SKM-1 treated with dmso at 0.1 percent for 144 hours (cell line): ENCODE data around the gene SLC26A8.
"Not testable (repeated sequence)": the region's sequence is repeated elsewhere in the genome, so short reads cannot be mapped to it uniquely, and the experiment has no call there.

Source experiments
- DNase-seq: peaks from one replicate; lab custom pipeline; 2025; ENCODE audit not compliant: unreplicated experiment; lab: John Stamatoyannopoulos, UW

The SLC26A8 gene

GRCh38 chr6:36019167-36019566 lies 5.3 kb downstream of the SLC26A8 start:
- peak; percentile 89 for DNase-seq

GRCh38 chr6:36018339-36018738 lies 6.1 kb downstream of the SLC26A8 start:
- DNase-seq = peak; percentile 78

- DNase-seq = no peak
These were observed 8.8 kb downstream of the SLC26A8 start for GRCh38 chr6:36015666-36016065.

- no peak for DNase-seq
These were observed 24.0 kb downstream of the SLC26A8 start for GRCh38 chr6:36000451-36000850.

DNA sequence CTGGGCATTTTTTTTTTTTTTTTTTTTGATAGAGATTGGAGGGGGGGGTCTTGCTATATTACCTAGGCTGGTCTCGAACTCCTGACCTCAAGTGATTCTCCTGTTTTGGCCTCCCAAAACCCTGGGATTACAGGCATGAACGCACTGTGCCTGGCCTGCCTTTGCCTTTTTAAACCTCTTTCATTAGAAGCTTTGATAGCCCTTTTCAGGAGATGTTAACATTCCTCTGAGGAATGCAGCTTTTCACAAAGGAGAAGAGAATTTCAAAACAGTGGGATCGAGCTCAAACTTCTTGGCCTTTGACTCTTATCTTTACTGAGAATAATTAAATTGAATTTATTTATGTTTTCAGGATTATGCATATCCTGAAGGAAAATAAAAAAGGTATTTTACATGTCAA lies 31.3 kb downstream of the SLC26A8 start:
- DNase-seq = no peak

GRCh38 chr6:35988047-35988446 lies 36.4 kb downstream of the SLC26A8 start:
- not testable (repeated sequence) for DNase-seq

GRCh38 chr6:35984701-35985100 lies 39.7 kb downstream of the SLC26A8 start:
- DNase-seq = no peak

DNA sequence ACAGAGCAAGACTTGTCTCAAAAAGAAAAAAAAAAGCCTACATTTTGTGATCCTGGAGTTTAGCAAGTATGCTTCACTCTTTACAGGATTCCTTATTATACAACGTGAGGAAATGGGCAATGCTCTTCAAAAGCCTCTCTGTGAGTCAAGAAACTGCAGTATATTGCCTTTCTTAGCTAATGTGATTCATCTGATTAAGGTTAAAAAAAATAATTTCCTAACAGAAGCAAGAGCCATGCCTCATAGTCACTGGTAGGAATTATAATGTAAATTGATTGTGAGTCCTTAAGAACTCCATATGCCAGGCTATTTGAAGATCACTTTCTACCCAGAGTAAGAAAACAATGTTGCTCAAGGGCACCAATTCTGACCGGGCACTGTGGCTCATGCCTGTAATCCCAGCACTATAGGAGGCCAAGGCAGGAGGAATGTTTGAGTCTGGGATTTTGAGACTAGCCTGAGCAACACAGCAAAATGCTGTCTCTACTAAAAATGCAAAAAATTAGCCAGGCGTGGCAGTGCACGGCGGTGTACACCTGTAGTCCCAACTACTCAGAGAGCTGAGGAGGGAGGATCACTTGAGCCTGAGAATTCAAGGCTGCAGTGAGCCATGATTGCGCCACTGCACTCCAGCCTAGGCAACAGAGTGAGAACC lies 43.3 kb downstream of the SLC26A8 start:
- DNase-seq = no peak

- DNase-seq = not testable (repeated sequence)
These were observed 44.3 kb downstream of the SLC26A8 start for GRCh38 chr6:35980126-35980525.

DNA sequence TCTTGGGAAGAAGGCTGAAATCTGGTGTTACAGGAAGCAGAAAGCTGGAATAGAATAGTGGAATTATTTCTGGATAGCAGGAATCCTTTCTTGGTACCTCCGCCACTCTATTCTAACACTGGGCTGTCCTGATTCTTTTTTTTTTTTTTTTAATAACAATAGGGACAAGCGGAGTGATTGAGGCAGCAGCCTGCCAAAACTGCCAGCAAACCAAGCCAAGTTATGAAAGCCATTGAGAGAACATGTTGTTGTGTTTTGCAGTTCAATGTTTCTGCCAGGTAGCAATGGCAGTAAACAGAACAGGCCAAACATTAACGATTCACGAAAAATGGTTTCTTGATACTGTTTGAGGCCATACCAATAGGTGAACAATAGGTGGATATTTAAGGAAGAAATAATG lies 47.1 kb downstream of the SLC26A8 start:
- no peak for DNase-seq

- DNase-seq = no peak
These were observed 50.7 kb downstream of the SLC26A8 start for GRCh38 chr6:35973670-35974222.

DNA sequence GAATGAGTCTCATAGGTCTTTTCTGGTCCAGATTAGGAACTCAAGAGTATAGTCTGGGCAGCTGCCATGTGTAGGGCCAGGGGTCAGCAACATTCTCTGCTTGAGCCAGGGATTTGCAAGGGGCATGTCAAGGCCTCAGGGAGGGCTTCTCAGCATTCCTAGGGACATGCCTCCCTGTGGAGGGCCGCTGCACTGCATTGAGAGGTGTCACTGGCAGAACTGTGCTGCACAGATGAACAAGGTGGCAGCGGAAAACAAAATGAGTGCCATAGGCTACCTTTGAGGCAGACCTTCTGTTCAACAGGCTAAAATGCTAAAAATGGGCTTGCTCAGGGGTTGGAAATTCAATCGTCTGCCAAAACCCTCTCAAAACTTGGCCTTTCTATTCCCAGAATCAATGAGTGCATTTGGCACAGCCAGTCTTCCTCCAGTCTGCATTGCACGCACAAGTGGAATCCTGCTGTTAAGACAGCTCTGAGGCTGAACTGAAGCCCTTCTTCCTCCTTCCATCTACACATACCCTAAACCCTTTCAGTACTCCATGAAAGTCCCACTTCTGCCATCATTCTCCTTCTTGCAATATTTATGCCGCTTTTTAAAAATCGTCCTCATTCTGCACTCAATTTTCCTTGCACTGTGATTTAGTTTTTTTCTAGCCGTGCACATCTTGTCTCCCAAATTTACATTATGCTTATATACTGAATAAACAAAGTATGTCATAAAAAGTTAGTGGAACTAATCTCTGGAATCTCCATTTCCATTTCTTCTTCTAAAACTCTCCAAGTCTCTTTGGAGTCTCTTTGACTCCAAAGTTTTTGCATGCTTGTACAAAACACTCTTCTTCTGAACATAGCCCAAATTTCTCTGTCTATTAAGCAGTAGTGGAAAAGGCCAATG lies 51.7 kb downstream of the SLC26A8 start:
- DNase-seq = no peak

DNA sequence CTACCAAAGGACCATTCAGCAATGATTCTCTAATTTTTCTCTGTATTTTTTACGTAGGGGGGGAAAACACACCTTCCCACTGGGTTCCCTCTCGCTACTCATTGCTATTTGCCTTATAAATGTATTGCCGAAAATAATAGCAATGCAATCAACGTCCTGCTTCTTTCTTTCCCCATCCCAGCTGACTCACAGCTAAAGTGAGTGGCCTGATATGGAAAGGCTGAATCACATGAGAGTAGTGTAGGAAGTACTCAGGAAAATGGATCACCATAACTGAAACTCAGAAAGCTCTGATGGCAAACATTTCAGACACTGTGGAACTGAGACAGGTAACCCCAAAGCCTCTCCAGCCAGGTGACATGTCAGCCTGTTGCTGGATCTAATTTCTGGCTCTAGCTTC lies 54.3 kb downstream of the SLC26A8 start:
- no peak for DNase-seq

DNA sequence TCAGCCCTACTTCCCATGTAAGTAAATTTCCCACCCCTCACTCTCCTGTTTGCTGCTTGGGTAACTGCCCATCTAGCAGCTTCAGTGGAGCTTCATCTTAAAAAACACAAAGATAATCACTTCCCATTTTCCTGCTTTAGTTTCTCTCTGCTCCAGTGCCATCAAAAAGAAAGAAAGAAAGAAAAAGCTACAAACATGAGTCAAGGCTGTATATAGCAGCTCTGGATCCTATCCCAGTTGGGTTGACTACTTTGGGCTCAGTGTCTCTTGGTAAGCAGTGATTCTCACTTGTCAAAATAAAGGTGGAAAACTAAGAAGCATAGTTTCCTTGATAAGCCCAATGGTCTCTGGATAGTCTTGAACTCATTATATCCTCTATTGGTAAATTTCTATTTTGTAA lies 54.8 kb downstream of the SLC26A8 start:
- DNase-seq = no peak

DNA sequence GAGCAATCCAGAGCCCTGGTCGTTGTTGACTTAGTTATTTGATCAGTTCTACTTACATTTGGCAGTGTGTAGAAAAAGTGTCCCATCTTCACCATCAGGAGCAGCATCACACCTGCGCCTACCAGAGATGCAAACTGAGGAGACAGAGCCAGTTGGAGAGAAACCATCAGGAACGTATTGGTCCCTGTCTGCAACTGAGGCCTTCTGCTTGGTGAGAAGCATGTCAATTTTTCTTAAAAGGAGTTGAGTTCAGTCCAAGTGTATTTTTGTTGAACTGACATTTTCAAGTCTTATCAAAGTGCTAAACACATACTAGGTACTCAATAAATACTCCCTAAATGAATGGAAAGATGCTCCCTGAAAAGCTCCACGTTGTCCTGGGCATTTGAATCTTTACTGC lies 55.6 kb downstream of the SLC26A8 start:
- DNase-seq = no peak

DNA sequence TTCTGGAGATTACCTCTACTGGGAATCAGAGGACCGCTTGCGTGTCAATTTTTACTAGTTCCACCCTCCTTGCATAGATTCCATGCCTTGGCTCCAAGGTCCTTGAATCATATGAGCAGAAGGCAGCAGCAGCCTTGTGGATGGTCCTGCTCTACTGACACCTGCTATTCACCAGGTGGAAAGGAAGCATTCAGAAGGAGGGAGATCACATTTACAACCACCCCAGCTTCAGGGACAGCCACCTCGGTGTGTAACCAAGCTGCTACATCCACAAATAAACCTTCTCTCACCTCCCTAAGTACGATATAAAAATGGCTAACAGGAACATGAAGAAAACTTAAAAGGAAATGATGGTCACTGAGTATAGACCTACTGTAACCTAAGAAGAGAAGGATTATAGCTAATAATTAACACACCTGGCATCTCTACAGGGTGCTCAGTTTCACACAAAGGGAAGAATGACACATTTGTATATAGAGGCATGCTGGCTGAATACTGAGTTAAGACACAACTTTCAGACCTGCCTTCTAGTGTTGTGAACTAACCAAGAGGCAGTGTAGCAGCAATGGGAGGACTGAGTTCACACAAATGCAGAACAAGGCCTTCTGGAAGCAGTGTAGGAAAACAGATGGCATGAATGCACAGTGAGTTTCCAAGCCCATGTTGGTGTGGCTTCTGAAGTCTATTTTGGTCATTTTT lies 57.2 kb downstream of the SLC26A8 start:
- DNase-seq = no peak

- no peak for DNase-seq
These were observed 61.5 kb downstream of the SLC26A8 start for GRCh38 chr6:35962779-35963560.

DNA sequence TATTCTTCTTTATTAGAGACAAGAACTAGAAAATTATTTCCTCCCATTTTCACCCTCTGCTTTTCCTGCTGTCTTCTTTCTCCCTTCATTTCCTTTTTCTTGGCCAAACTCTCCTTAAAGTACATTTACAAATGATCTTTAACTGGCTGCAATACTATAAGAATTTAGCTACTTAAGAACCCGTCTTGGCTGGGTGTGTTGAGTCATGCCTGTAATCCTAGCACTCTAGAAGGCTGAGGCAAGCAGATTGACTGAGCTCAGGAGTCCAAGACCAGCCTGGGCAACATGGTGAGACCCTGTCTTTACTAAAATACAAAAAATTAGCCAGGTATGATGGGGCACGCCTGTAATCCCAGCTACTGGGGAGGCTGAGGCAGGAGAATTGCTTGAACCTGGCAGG lies 64.3 kb downstream of the SLC26A8 start:
- no peak for DNase-seq

DNA sequence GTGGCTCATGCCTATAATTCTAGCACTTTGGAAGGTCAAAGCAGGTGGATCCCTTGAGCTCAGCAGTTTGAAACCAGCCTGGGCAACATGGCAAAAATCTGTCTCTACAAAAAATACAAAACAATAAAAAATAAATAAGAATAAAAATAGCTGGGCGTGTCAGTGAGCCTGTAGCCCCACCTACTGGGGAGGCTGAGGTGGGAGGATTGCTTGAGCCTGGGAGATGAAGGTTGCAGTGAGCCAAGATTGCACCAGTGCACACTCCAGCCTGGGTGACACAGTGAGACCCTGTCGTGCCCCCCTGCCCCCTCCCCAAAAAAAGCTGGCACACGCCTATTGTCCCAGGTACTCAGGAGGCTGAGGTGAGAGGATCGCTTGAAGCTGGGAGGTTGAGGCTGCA lies 68.5 kb downstream of the SLC26A8 start:
- no peak for DNase-seq

DNA sequence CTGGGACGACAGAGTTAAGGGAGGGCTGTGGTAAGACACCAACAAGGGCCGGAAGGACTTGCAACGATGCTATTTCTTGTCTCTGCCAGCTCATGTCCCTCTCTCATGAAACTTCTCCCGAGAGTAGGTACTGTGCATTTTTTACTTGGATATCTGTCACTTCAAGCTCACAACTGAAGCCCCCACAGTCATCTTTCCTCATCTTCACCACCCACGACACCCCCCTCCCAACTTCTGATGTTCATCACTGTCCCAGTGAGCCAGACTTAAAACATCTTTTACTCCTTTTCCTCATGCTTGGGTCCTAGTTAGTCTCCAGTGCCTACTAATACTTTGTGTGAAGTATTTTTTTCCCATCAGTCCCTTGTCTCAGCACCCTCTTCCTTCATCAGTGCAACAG lies 68.9 kb downstream of the SLC26A8 start:
- DNase-seq = no peak

DNA sequence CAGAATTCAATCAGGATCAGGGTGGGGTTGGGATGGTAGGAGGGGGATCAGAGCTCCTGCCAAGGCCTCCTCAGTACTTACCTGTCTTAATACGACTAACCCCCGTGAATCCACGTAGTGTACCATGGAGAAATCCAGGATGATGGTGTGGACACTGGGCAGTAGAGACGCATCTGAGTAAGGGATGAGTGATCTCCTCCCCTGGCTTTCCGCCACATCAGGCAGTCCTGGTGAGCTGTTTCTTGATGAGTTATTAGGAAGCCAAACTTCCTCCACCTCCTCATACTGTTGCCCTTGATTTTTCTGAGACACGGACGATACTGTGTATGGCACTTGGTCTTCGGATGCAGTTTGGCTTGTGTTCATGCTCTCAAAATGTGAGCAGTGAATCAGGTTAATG lies 69.4 kb downstream of the SLC26A8 start:
- no peak for DNase-seq
